GM18868 (cell line): ENCODE data around the gene PLPP4.

Experiments used
- ATAC-seq: cut with Tn5 transposase; IDR thresholded peaks from one replicate; pipeline ENCODE4 v1.9.1; 2021; ENCODE audit warnings: mild to moderate bottlenecking, moderate library complexity; ENCODE audit not compliant: unreplicated experiment

PLPP4 gene

DNA sequence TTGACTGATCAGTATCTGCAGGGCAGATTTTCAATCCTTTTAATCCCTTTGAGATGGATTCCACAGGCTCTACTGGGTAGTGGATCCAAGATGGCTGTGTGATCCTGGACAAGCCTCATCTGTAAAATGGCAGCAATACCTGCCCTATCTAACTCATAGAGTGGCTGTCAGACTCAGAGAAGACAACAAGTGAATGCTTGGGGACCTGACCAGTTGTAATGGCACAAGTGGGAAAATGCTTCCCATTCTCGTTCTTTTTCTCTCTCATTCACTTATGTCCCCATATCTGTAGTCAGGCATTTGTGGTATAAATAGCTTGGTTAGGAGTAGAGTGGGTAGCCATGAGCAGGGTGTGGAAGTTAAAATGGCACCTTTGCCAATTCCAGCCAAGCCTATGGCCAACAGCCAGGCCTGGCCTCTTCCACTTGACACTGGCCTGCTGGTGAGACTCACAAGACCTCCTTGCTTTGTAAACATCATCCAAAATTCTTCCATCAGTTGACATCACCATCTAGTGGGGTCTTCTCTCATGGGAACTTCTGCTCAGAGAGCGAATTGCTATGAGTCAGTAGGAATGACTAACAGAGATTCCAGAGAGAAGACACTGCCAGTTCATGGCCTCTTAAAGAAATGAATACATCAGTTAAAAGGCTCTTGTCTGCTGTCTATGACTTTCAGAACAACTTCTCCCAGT, 150.1 kb downstream of the PLPP4 start:
- ATAC-seq: peak; percentile 11

- ATAC-seq: peak; percentile 35
Observed at GRCh38 chr10:120607710-120608703, 151.0 kb downstream of the PLPP4 start.

- no peak for ATAC-seq
Observed at GRCh38 chr10:120609006-120609405, 152.0 kb downstream of the PLPP4 start.

DNA sequence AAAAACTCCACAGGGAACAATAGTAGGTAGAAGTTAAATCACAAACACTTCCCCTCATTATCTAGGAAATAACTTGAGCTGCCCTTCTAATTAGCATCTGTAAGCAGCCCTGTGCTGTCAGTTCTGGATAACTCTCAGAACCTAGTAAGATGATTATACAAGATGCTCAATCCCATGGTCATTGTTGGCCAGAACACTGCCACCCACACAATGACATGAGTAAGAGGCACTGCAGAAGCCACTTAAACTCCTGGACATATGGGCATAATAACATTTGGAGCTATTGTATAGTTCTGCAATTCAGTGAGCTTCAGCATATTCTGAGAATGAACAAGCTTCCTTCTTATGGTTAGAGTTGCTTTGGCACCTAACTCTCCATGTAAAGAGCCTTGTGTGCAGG, 153.8 kb downstream of the PLPP4 start:
- ATAC-seq: no peak

- ATAC-seq: no peak
Observed at GRCh38 chr10:120612756-120613155, 155.7 kb downstream of the PLPP4 start.

GRCh38 chr10:120613180-120613579, 156.2 kb downstream of the PLPP4 start:
- ATAC-seq: no peak

GRCh38 chr10:120614680-120615079, 157.7 kb downstream of the PLPP4 start:
- ATAC-seq: no peak

GRCh38 chr10:120616311-120616911, 159.4 kb downstream of the PLPP4 start:
- ATAC-seq: no peak

DNA sequence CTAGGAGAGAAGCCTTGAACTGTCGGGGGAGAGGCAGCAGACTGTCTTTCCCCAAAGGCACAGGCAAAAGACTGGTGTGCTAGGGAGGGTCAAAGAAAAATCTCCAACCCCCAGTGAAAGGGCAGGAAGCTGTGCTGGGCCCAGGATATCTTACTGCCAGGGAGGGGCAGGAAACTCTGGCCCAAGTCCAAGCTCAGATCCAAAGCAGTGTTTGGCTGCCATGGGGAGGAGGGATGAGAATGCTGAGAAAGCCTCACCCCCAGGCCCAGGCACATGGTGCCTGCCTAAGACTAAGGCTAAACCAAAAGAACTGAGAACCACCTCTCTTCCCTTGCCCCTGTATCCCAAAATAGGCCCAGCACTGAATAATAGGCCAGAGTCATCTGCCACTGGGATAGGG, 171.2 kb downstream of the PLPP4 start:
- ATAC-seq: no peak

- no peak for ATAC-seq
Observed at GRCh38 chr10:120630266-120630665, 173.2 kb downstream of the PLPP4 start.

DNA sequence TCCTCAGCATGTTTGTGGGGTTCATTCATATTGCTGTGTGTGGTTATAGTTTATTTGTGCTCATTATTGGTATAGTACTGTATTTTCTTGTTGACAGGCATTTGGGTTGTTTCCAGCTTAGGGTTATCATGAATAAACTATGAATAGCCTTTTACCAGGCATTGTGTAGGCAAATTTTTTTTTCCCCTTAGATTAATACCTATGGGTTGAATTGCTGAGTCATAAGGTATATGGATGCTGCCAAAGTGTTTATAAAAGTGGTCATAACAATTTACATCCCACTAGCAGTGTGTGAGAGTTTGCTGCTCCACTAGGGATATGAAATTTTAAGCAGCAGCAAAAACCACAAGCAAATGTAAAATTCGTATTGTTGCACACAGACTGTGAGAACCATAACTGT, 175.0 kb downstream of the PLPP4 start:
- ATAC-seq: no peak

DNA sequence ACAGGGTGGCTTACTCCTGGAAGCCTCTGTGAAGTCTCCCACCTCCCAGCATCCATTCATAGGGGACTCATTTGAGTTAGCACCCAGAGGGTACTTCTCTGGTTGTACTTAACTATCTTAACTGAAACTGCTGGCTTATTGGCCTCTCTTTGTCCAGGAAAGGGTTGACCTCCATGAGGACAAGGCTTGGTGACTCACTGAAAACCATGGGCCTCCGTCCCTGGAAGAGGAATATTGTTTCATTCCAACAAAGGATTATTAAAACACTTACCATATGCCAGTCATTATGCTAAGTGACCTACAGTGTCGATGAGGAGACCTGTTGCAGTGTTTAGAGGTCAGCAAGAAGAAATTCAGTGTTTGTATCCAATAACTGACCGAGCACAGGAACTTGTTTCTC, 175.9 kb downstream of the PLPP4 start:
- ATAC-seq: no peak

GRCh38 chr10:120634659-120635058, 177.6 kb downstream of the PLPP4 start:
- no peak for ATAC-seq
